MM.1S (cell line): ENCODE measurements around the gene VWC2.

Experiments
- DNase-seq: peaks from one replicate; pipeline ENCODE4 v3.0.0-alpha.2; 2015
- H2AFZ ChIP-seq: fragments of 300-600 bp; sonication (generic); 2 replicates; pipeline ENCODE4 v1.6.0; 2016; ENCODE audit warnings: antibody characterized with exemption, low read length
- H3F3A ChIP-seq: fragments of 300-600 bp; sonication (generic); 2 replicates; pipeline ENCODE4 v1.6.1; 2016; ENCODE audit warnings: mild to moderate bottlenecking, antibody characterized with exemption, low read length, moderate library complexity, mixed read lengths; ENCODE audit not compliant: insufficient read depth
- H3K27ac ChIP-seq: fragments of 300-600 bp; sonication (generic); 2 replicates; pipeline ENCODE4 v1.5.1; 2016; ENCODE audit warnings: mild to moderate bottlenecking, low read length
- H3K27me3 ChIP-seq: fragments of 300-600 bp; sonication (generic); replicated peaks from 2 replicates; pipeline ENCODE4 v1.6.0; 2016; ENCODE audit warnings: low read length; ENCODE audit not compliant: insufficient read depth
- H3K36me3 ChIP-seq: fragments of 300-600 bp; sonication (generic); replicated peaks from 2 replicates; pipeline ENCODE4 v1.6.1; 2016; ENCODE audit warnings: mild to moderate bottlenecking, low read length, mixed read lengths; ENCODE audit not compliant: insufficient read depth
- H3K4me1 ChIP-seq: fragments of 300-600 bp; sonication (generic); 2 replicates; pipeline ENCODE4 v1.6.1; 2016; ENCODE audit warnings: low read length, mixed read lengths
- H3K4me2 ChIP-seq: fragments of 300-600 bp; sonication (generic); 2 replicates; pipeline ENCODE4 v1.6.0; 2016; ENCODE audit warnings: low read depth, low read length
- H3K4me3 ChIP-seq: fragments of 300-600 bp; sonication (generic); 2 replicates; pipeline ENCODE4 v1.5.1; 2016; ENCODE audit warnings: low read length, mixed read lengths
- H3K79me2 ChIP-seq: fragments of 300-600 bp; sonication (generic); 2 replicates; pipeline ENCODE4 v1.6.1; 2016; ENCODE audit warnings: mixed run types, low read length, mixed read lengths
- H3K9ac ChIP-seq: fragments of 300-600 bp; sonication (generic); 2 replicates; pipeline ENCODE4 v1.6.1; 2016; ENCODE audit warnings: low read length, mixed read lengths
- H3K9me2 ChIP-seq: fragments of 300-600 bp; sonication (generic); replicated peaks from 2 replicates; pipeline ENCODE4 v1.6.1; 2016; ENCODE audit warnings: mild to moderate bottlenecking, low read length, mixed read lengths; ENCODE audit not compliant: insufficient read depth
- H3K9me3 ChIP-seq: fragments of 300-600 bp; sonication (generic); replicated peaks from 2 replicates; pipeline ENCODE4 v1.6.1; 2016; ENCODE audit warnings: mild to moderate bottlenecking, low read length, mixed read lengths; ENCODE audit not compliant: insufficient read depth
- H4K20me1 ChIP-seq: fragments of 300-600 bp; sonication (generic); 2 replicates; pipeline ENCODE4 v1.6.1; 2016; ENCODE audit warnings: mild to moderate bottlenecking, low read length, moderate library complexity, mixed read lengths; ENCODE audit not compliant: insufficient read depth
- CTCF ChIP-seq: fragments of 300-600 bp; sonication (generic); IDR thresholded peaks from 2 replicates; pipeline ENCODE4 v1.5.1; 2016; ENCODE audit warnings: antibody characterized with exemption, low read length, mixed read lengths
- EZH2 ChIP-seq: fragments of 300-600 bp; sonication (generic); optimal IDR thresholded peaks from 2 replicates; pipeline ENCODE3; 2017; ENCODE audit warnings: low read depth, mild to moderate bottlenecking, antibody characterized with exemption, low read length, mixed read lengths
- EZH2phosphoT487 ChIP-seq: fragments of 300-600 bp; sonication (generic); IDR thresholded peaks from 2 replicates; pipeline ENCODE4 v1.6.1; 2018; ENCODE audit warnings: antibody characterized with exemption, low read length

Gene VWC2

GRCh38 chr7:49797987-49798660 is 24.7 kb downstream of the VWC2 start:
- Histone ChIP-seq H3K4me1 (no peaks in the 10 kb centered on the region), H3K36me3 (no peaks in the 10 kb centered on the region), H3K27ac (no peak overlapping the region), H3K9ac (no peak overlapping the region), H4K20me1 (no peaks in the 10 kb centered on the region), H3K4me3 (no peak overlapping the region), H3K79me2 (no peaks in the 10 kb centered on the region), H3K27me3 (no peaks in the 10 kb centered on the region), H3K9me3 (no peaks in the 10 kb centered on the region), H3K4me2 (no peak overlapping the region), H2AFZ (no peak overlapping the region), H3K9me2 (no peaks in the 10 kb centered on the region), H3F3A (no peaks in the 10 kb centered on the region)
- TF ChIP-seq CTCF (no peak), EZH2phosphoT487 (no peak), EZH2 (no peak)
- DNase-seq: no peak

DNA sequence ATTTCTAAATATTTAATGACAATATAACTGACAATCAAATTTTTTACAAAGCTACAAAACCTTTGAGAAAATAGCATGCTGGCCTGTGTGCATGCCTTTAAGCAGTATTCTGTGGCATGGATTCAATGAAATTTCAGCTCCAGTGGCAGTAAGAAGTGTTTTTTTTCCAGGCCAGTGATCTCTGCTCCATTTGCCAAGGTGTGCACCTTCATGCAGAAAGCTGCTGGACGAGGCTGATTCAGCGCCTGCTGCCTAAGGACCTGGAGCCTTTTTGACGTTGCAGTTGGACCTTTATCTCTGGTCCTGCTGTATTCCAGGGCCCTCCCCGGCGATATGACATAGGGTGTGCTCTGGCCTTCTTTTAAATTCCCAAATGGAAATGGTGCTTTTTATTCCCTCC is 26.6 kb downstream of the VWC2 start:
- Histone ChIP-seq H3K4me1 (no peaks in the 10 kb centered on the region), H3K36me3 (no peaks in the 10 kb centered on the region), H3K79me2 (no peaks in the 10 kb centered on the region), H3F3A (no peaks in the 10 kb centered on the region), H3K27me3 (no peaks in the 10 kb centered on the region), H3K9me3 (no peaks in the 10 kb centered on the region), H4K20me1 (no peaks in the 10 kb centered on the region), H2AFZ (no peak overlapping the region), H3K27ac (no peak overlapping the region), H3K4me3 (no peak overlapping the region), H3K4me2 (no peak overlapping the region), H3K9ac (no peak overlapping the region), H3K9me2 (no peaks in the 10 kb centered on the region)
- no peak for DNase-seq
- TF ChIP-seq EZH2 (no peak), EZH2phosphoT487 (no peak), CTCF (no peak)

- no peak for TF ChIP-seq EZH2phosphoT487
- no peak for TF ChIP-seq EZH2
- no peak for TF ChIP-seq CTCF
- no peak overlapping the region for H3K4me2 ChIP-seq
- no peaks in the 10 kb centered on the region for H4K20me1 ChIP-seq
- no peaks in the 10 kb centered on the region for H3F3A ChIP-seq
- no peaks in the 10 kb centered on the region for H3K36me3 ChIP-seq
- no peaks in the 10 kb centered on the region for H3K9me3 ChIP-seq
- no peak overlapping the region for H2AFZ ChIP-seq
- H3K9ac ChIP-seq: no peak overlapping the region
- no peaks in the 10 kb centered on the region for H3K27me3 ChIP-seq
- H3K4me1 ChIP-seq: no peaks in the 10 kb centered on the region
- no peaks in the 10 kb centered on the region for H3K9me2 ChIP-seq
- H3K4me3 ChIP-seq: no peak overlapping the region
- no peak overlapping the region for H3K27ac ChIP-seq
- DNase-seq: no peak
- H3K79me2 ChIP-seq: no peaks in the 10 kb centered on the region
These were observed 29.2 kb downstream of the VWC2 start for GRCh38 chr7:49802600-49802999.
